WERI-Rb-1 (cell line): Measurements from ENCODE around the gene RRP8.

Source experiments
- DNase-seq: peaks from one replicate; pipeline ENCODE4 v3.0.0-alpha.2; 2020
- H3K27ac ChIP-seq: fragments of 250-450 bp; sonication (Bioruptor Pico); 2 replicates; pipeline ENCODE4 v1.5.1; 2020; ENCODE audit warnings: mild to moderate bottlenecking, moderate library complexity
- H3K27me3 ChIP-seq: fragments of 250-450 bp; sonication (Bioruptor Pico); 2 replicates; pipeline ENCODE4 v1.5.1; 2021; ENCODE audit warnings: mild to moderate bottlenecking, low read depth, moderate library complexity; ENCODE audit not compliant: insufficient read depth, severe bottlenecking
- H3K36me3 ChIP-seq: fragments of 250-450 bp; sonication (Bioruptor Pico); 2 replicates; pipeline ENCODE4 v1.5.1; 2020; ENCODE audit warnings: mild to moderate bottlenecking, moderate library complexity
- H3K4me3 ChIP-seq: 2 replicates; pipeline ENCODE4 v1.5.1; 2011; ENCODE audit warnings: low read depth, mild to moderate bottlenecking, control low read depth, low read length
- H3K9me3 ChIP-seq: fragments of 250-450 bp; sonication (Bioruptor Pico); 2 replicates; pipeline ENCODE4 v1.5.1; 2021; ENCODE audit warnings: mild to moderate bottlenecking, moderate library complexity; ENCODE audit not compliant: severe bottlenecking
- CTCF ChIP-seq: IDR thresholded peaks from 2 replicates; pipeline ENCODE4 v1.5.1; 2011; ENCODE audit warnings: low read depth, mild to moderate bottlenecking, control low read depth, inconsistent platforms, low read length

The RRP8 gene

GRCh38 chr11:6640985-6641701, 37.7 kb upstream of the RRP8 start:
- Histone ChIP-seq H3K27ac (no peak overlapping the region), H3K36me3 (peaks cover 29% of the 10 kb centered on the region), H3K9me3 (no peaks in the 10 kb centered on the region), H3K4me3 (no peak overlapping the region), H3K27me3 (no peaks in the 10 kb centered on the region)
- no peak for DNase-seq
- no peak for TF ChIP-seq CTCF

DNA sequence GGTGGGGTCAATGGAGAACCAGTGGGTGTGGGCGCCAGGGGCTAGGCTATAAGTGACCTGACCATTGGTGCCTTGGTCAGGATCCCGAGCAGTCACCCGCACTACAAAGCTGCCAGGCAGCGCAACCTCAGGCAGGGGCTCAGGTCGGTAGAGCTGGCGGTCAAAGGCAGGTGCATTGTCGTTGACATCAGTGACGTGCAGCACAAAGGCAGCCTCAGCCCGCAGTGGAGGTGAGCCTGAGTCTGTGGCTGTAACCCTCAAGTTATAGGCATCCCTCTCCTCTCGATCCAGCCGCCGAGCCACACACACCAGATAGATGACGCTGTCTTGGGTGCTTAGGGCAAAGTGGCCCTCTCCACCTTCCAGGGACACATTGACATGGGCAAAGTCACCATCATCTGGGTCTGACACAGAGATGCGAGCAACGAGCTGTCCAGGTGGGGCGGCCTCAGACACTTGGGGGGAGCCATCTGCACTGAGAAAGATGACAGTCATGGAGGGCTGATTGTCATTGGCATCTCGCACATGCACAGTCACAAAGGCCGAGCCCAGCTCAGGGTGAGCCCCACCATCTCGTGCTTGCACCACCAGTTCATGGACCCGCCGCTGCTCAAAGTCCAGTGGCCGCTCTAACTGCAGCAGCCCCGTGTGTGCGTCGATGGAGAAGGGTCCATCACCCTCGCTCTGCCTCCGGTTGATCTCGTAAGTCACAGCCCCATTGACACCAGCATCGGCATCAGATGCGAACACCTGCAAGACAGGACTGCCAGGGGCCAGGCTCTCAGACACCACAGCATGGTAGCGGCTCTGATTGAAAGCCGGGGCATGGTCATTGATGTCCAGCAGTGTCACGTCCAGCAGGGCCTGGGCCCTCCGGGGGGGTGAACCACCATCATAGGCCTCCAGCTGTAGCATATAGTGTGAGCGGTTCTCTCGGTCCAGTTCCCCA, 36.9 kb upstream of the RRP8 start:
- no peaks in the 10 kb centered on the region for H3K27me3 ChIP-seq
- no peak for TF ChIP-seq CTCF
- H3K27ac ChIP-seq: no peak overlapping the region
- no peak overlapping the region for H3K4me3 ChIP-seq
- no peaks in the 10 kb centered on the region for H3K9me3 ChIP-seq
- H3K36me3 ChIP-seq: peaks cover 32% of the 10 kb centered on the region
- no peak for DNase-seq

DNA sequence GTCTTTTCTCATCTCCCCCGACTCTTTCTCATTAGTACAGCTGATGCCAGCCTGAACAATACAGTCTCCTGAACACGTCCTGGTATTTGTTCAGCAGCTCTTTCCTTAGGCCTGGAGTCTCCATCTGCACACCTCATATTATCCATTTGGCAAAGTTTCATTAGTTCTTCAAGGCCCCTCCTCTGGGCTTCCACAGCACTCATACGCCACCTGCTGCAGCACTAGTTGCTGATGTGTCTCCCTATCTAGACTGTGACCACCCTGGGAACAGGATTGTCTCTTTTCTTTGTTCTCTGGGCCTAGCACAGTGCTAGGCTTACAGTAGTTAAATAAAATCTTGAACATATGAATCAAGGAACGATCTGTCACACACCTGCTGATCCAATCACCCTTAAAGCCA, 35.0 kb upstream of the RRP8 start:
- Histone ChIP-seq H3K27ac (no peak overlapping the region), H3K27me3 (no peaks in the 10 kb centered on the region), H3K4me3 (no peak overlapping the region), H3K36me3 (peaks cover 38% of the 10 kb centered on the region), H3K9me3 (no peaks in the 10 kb centered on the region)
- DNase-seq: no peak
- no peak for TF ChIP-seq CTCF

DNA sequence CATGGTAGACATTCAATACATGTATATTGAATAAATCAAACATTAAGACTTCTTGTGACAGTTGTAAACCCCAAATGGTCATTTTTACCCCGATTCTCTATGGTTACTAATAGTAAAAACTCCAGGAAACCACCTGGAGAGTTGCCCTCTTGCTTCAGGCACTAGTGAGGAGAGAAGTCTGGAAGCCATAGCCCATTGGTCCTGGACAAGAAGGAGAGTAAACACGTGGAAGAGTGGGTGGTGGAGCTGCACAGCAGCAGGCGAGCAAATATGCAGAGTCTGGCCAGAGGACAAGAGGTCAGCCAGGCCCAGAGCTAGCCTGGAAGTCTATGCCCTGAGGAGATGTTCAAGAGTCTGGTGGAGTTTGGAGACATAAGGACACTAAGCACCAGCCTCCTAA, 34.5 kb upstream of the RRP8 start:
- no peak for TF ChIP-seq CTCF
- no peaks in the 10 kb centered on the region for H3K27me3 ChIP-seq
- H3K9me3 ChIP-seq: no peaks in the 10 kb centered on the region
- H3K4me3 ChIP-seq: no peak overlapping the region
- no peak overlapping the region for H3K27ac ChIP-seq
- H3K36me3 ChIP-seq: peaks cover 38% of the 10 kb centered on the region
- no peak for DNase-seq

DNA sequence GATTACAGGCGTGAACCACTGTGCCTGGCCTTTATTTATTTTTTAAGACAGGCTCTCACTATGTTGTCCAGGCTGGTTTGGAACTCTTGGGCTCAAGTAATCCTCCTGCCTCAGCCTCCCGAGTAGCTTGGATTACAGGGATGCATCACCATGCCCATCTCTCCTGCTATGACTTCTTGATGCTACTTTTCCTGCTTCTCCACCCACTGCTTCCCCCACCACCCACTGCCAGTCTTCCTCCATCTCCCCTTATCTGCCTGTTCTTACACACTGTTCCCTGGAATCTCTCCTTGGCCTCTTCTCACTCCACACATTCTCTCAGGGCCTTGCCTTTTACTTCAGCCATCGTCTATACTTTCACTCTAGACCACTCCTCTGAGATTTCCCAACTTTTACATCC, 33.1 kb upstream of the RRP8 start:
- no peak for DNase-seq
- Histone ChIP-seq H3K4me3 (no peak overlapping the region), H3K27me3 (no peaks in the 10 kb centered on the region), H3K9me3 (no peaks in the 10 kb centered on the region), H3K36me3 (peaks cover 52% of the 10 kb centered on the region), H3K27ac (no peak overlapping the region)
- no peak for TF ChIP-seq CTCF
